Activated B cell treated with CpG ODN at 0.5 μM for 24 hours (primary cell): ENCODE measurements around the gene FOCAD. TPM values are rescaled to one million over a fixed set of nuclear protein-coding genes. Genes with fewer than 3 reads are reported as not detected.

Source experiments
- ATAC-seq: fragments of 200-7000 bp; cut with Tn5 transposase; one replicate; pipeline ENCODE4 v1.10.0; 2021; ENCODE audit warnings: low read depth, mild to moderate bottlenecking, moderate library complexity
- CTCF ChIA-PET: fragments of 350-600 bp; sonication (Branson Sonifier 250); formaldehyde crosslinking; loops from one replicate; lab custom pipeline; 2021; ENCODE audit warnings: antibody characterized with exemption; lab: Charles Lee
- POLR2A ChIA-PET: fragments of 350-600 bp; sonication (Branson Sonifier 250); formaldehyde crosslinking; loops from one replicate; lab custom pipeline; 2021; ENCODE audit warnings: antibody characterized with exemption; lab: Charles Lee
- DNase-seq: peaks from one replicate; pipeline ENCODE4 v3.0.0; 2022
- H3K27ac Mint-ChIP-seq: one replicate; pipeline ENCODE4 v1.8.0; 2020; ENCODE audit warnings: mixed read lengths
- H3K27me3 Mint-ChIP-seq: one replicate; pipeline ENCODE4 v1.8.0; 2021; ENCODE audit warnings: mixed read lengths
- H3K36me3 Mint-ChIP-seq: one replicate; pipeline ENCODE4 v1.8.0; 2021; ENCODE audit warnings: low read depth, mixed read lengths
- H3K4me1 Mint-ChIP-seq: one replicate; pipeline ENCODE4 v1.8.0; 2021; ENCODE audit warnings: mixed read lengths
- H3K4me3 Mint-ChIP-seq: one replicate; pipeline ENCODE4 v1.8.0; 2020; ENCODE audit warnings: mild to moderate bottlenecking, mixed read lengths
- H3K9me3 Mint-ChIP-seq: one replicate; pipeline ENCODE4 v1.8.0; 2020; ENCODE audit warnings: mixed read lengths
- intact Hi-C: fragments of 100-400 bp; cut with micrococcal nuclease; formaldehyde crosslinking; loops from one replicate; pipeline ENCODE4 v1.15.1; 2024
- total RNA-seq: library from RNA; stranded (reverse); gene quantifications from 2 replicates; pipeline ENCODE4 v1.2.3, GENCODE V29; 2022
- TF ChIP-seq, protein P1 (sequence below): fragments of 200-600 bp; IDR thresholded peaks from one replicate; pipeline ENCODE4 v1.8.0; 2022; ENCODE audit warnings: antibody characterized with exemption, mild to moderate bottlenecking

FOCAD gene
- total RNA-seq, 1 donor from 2014 or later, result 11.7 TPM

DNA sequence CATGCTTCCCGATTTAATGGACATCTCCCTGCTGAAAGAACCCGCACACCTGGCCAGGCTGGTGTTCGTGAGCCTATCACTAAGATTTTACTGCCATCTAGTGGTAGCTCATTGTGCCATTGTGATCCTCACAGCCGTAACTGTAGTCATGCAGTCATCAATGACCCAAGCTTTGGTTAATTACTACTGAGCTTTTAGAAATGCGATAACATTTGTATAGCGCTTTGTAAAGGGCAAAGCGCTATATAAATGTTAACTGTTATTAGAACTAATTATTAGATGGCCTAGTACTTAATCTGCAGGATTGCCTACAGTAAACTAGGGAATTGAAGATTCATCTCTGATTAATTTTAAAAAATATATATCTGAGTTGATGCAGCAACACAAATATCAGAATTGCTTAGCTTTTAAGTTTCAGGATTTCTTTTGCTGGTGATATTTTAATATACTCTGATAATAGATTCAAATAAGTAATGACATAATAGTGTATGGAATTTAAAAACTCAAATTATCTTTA is 257.2 kb downstream of the FOCAD start:
- no peaks in the 10 kb centered on the region for H3K27me3 Mint-ChIP-seq
- DNase-seq, result no peak
- intact Hi-C loops, result loop anchor here (1.0 to 10.0 kb wide), 12 partner anchors 56 to 1476 kb away; no protein-coding TSS in a partner anchor
- no peak overlapping the region for H3K4me3 Mint-ChIP-seq
- no peaks in the 10 kb centered on the region for H3K9me3 Mint-ChIP-seq
- CTCF ChIA-PET, result interaction anchor here (0.6 to 2.8 kb wide), 30 partner anchors 8 to 1476 kb away, joined by 3 to 41 read pairs (median 4); partner anchors contain the start of genes FOCAD and MLLT3
- ATAC-seq, result peak; percentile 75
- peaks cover 3% of the 10 kb centered on the region for H3K4me1 Mint-ChIP-seq
- H3K36me3 Mint-ChIP-seq, result peaks cover 6% of the 10 kb centered on the region
- POLR2A ChIA-PET, result no interaction called here
- H3K27ac Mint-ChIP-seq, result no peak overlapping the region
- TF ChIP-seq, protein P1, sequence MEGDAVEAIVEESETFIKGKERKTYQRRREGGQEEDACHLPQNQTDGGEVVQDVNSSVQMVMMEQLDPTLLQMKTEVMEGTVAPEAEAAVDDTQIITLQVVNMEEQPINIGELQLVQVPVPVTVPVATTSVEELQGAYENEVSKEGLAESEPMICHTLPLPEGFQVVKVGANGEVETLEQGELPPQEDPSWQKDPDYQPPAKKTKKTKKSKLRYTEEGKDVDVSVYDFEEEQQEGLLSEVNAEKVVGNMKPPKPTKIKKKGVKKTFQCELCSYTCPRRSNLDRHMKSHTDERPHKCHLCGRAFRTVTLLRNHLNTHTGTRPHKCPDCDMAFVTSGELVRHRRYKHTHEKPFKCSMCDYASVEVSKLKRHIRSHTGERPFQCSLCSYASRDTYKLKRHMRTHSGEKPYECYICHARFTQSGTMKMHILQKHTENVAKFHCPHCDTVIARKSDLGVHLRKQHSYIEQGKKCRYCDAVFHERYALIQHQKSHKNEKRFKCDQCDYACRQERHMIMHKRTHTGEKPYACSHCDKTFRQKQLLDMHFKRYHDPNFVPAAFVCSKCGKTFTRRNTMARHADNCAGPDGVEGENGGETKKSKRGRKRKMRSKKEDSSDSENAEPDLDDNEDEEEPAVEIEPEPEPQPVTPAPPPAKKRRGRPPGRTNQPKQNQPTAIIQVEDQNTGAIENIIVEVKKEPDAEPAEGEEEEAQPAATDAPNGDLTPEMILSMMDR, result peak; percentile 90

- Mint-ChIP-seq H3K27ac (no peak overlapping the region), H3K4me1 (peaks cover 5% of the 10 kb centered on the region), H3K9me3 (no peaks in the 10 kb centered on the region), H3K36me3 (peaks cover 3% of the 10 kb centered on the region), H3K27me3 (no peaks in the 10 kb centered on the region), H3K4me3 (no peak overlapping the region)
- TF ChIP-seq, protein P1, result no peak
- CTCF ChIA-PET, result interaction anchor here (1.8 to 3.1 kb wide), 2 partner anchors 60 to 166 kb away, joined by 5 to 12 read pairs; no protein-coding TSS in a partner anchor
- intact Hi-C loops, result loop anchor here (10.0 kb wide), 1 partner anchor 750 kb away; no protein-coding TSS in a partner anchor
- ATAC-seq (no peak), DNase-seq (no peak)
- POLR2A ChIA-PET, result no interaction called here
Observed at GRCh38 chr9:20944507-20944906, 260.4 kb downstream of the FOCAD start.

- DNase-seq (no peak), ATAC-seq (no peak)
- CTCF ChIA-PET, result interaction anchor here (1.8 to 3.1 kb wide), 2 partner anchors 61 to 166 kb away, joined by 5 to 12 read pairs; no protein-coding TSS in a partner anchor
- Mint-ChIP-seq H3K36me3 (peaks cover 3% of the 10 kb centered on the region), H3K9me3 (no peaks in the 10 kb centered on the region), H3K27me3 (no peaks in the 10 kb centered on the region), H3K27ac (no peak overlapping the region), H3K4me3 (no peak overlapping the region), H3K4me1 (peaks cover 5% of the 10 kb centered on the region)
- TF ChIP-seq, protein P1, result no peak
- POLR2A ChIA-PET, result no interaction called here
- intact Hi-C loops, result loop anchor here (10.0 kb wide), 1 partner anchor 750 kb away; no protein-coding TSS in a partner anchor
Observed at GRCh38 chr9:20945269-20945668, 261.2 kb downstream of the FOCAD start.

GRCh38 chr9:20945856-20946255 is 261.8 kb downstream of the FOCAD start:
- no peak for DNase-seq
- TF ChIP-seq, protein P1, result no peak
- Mint-ChIP-seq H3K9me3 (no peaks in the 10 kb centered on the region), H3K4me1 (peaks cover 5% of the 10 kb centered on the region), H3K27ac (no peak overlapping the region), H3K4me3 (no peak overlapping the region), H3K27me3 (no peaks in the 10 kb centered on the region), H3K36me3 (peaks cover 6% of the 10 kb centered on the region)
- ATAC-seq, result no peak
- ChIA-PET CTCF (interaction anchor here (1.2 kb wide), 1 partner anchor 165 kb away, joined by 7 read pairs; no protein-coding TSS in a partner anchor), POLR2A (no interaction called here)
- intact Hi-C loops, result loop anchor here (10.0 kb wide), 1 partner anchor 751 kb away; no protein-coding TSS in a partner anchor

- H3K9me3 Mint-ChIP-seq, result no peaks in the 10 kb centered on the region
- H3K4me1 Mint-ChIP-seq, result peaks cover 2% of the 10 kb centered on the region
- ATAC-seq (no peak), DNase-seq (no peak)
- peaks cover 28% of the 10 kb centered on the region for H3K36me3 Mint-ChIP-seq
- CTCF ChIA-PET, result interaction anchor here (1.5 kb wide), 1 partner anchor 8 kb away, joined by 7 read pairs; no protein-coding TSS in a partner anchor
- TF ChIP-seq, protein P1, result no peak
- POLR2A ChIA-PET, result no interaction called here
- intact Hi-C loops, result loop anchor here (10.0 kb wide), 1 partner anchor 754 kb away; no protein-coding TSS in a partner anchor
- H3K27ac Mint-ChIP-seq, result no peak overlapping the region
- no peaks in the 10 kb centered on the region for H3K27me3 Mint-ChIP-seq
- H3K4me3 Mint-ChIP-seq, result no peak overlapping the region
Observed at GRCh38 chr9:20948703-20949102, 264.6 kb downstream of the FOCAD start.
